PC-3 (cell line): ENCODE data around the gene TAS1R2. TPM values are rescaled to one million over a fixed set of nuclear protein-coding genes. Genes with fewer than 3 reads are reported as not detected.

ENCODE experiments used
- ATAC-seq: fragments of 200-7000 bp; cut with Tn5 transposase; 2 replicates; pipeline ENCODE4 v1.9.1; 2020; ENCODE audit warnings: mild to moderate bottlenecking, moderate library complexity
- BruUV-seq: library from RNA; stranded (reverse); fragments of 400-500 nt; replicated peaks from 2 replicates; lab custom pipeline; 2021; lab: Mats Ljungman, UMichigan
- CTCF ChIA-PET: fragments of 300-600 bp; sonication (Branson Sonifier 250); formaldehyde crosslinking; loops from one replicate; lab custom pipeline; 2022; ENCODE audit warnings: antibody characterized with exemption; lab: Charles Lee
- POLR2A ChIA-PET: fragments of 300-600 bp; sonication (Branson Sonifier 250); formaldehyde crosslinking; loops from one replicate; lab custom pipeline; 2022; ENCODE audit warnings: antibody characterized with exemption; ENCODE audit not compliant: unreplicated experiment; lab: Charles Lee
- DNase-seq: peaks from one replicate; pipeline ENCODE4 v3.0.0-alpha.2; 2015
- H2AFZ ChIP-seq: fragments of 300-600 bp; sonication (generic); 2 replicates; pipeline ENCODE4 v1.6.0; 2016; ENCODE audit warnings: antibody characterized with exemption, low read length
- H3F3A ChIP-seq: fragments of 300-600 bp; sonication (generic); one replicate; pipeline ENCODE4 v1.6.0; 2017; ENCODE audit warnings: antibody characterized with exemption, low read length, control low read depth, mild to moderate bottlenecking; ENCODE audit not compliant: unreplicated experiment
- H3K27ac ChIP-seq: fragments of 300-600 bp; sonication (generic); 2 replicates; pipeline ENCODE4 v1.5.1; 2016; ENCODE audit warnings: mild to moderate bottlenecking, low read length
- H3K27me3 ChIP-seq: fragments of 300-600 bp; sonication (generic); 2 replicates; pipeline ENCODE4 v1.6.1; 2016; ENCODE audit warnings: low read length, mixed read lengths
- H3K36me3 ChIP-seq: fragments of 300-600 bp; sonication (generic); 2 replicates; pipeline ENCODE4 v1.6.1; 2016; ENCODE audit warnings: low read depth, mixed run types, low read length, mixed read lengths
- H3K4me1 ChIP-seq: fragments of 300-600 bp; sonication (generic); 2 replicates; pipeline ENCODE4 v1.5.1; 2016; ENCODE audit warnings: low read length; ENCODE audit not compliant: insufficient read depth
- H3K4me2 ChIP-seq: fragments of 300-600 bp; sonication (generic); 2 replicates; pipeline ENCODE4 v1.6.0; 2016; ENCODE audit warnings: low read length
- H3K4me3 ChIP-seq: fragments of 300-600 bp; sonication (generic); 2 replicates; pipeline ENCODE4 v1.5.1; 2016; ENCODE audit warnings: mild to moderate bottlenecking, low read length, mixed read lengths
- H3K79me2 ChIP-seq: fragments of 300-600 bp; sonication (generic); 2 replicates; pipeline ENCODE4 v1.6.1; 2017; ENCODE audit warnings: low read length, mixed read lengths
- H3K9ac ChIP-seq: fragments of 300-600 bp; sonication (generic); 2 replicates; pipeline ENCODE4 v1.6.0; 2016; ENCODE audit warnings: mild to moderate bottlenecking, low read length
- H3K9me2 ChIP-seq: fragments of 300-600 bp; sonication (generic); replicated peaks from 2 replicates; pipeline ENCODE4 v1.6.1; 2016; ENCODE audit warnings: mixed run types, low read length, mixed read lengths
- H3K9me3 ChIP-seq: fragments of 300-600 bp; sonication (generic); 2 replicates; pipeline ENCODE4 v1.6.1; 2016; ENCODE audit warnings: low read length, mixed read lengths
- H4K20me1 ChIP-seq: fragments of 300-600 bp; sonication (generic); 2 replicates; pipeline ENCODE4 v1.6.1; 2016; ENCODE audit warnings: low read length, mixed read lengths
- CTCF ChIP-seq: fragments of 300-600 bp; sonication (generic); conservative IDR thresholded peaks from 2 replicates; pipeline ENCODE4 v1.5.1; 2017; ENCODE audit warnings: antibody characterized with exemption, low read depth, mild to moderate bottlenecking, low read length
- EZH2 ChIP-seq: fragments of 300-600 bp; sonication (generic); IDR thresholded peaks from one replicate; pipeline ENCODE4 v1.6.1; 2017; ENCODE audit warnings: antibody characterized with exemption, mild to moderate bottlenecking, low read length; ENCODE audit not compliant: unreplicated experiment
- EZH2phosphoT487 ChIP-seq: fragments of 300-600 bp; sonication (generic); IDR thresholded peaks from 2 replicates; pipeline ENCODE4 v1.6.1; 2018; ENCODE audit warnings: mild to moderate bottlenecking, antibody characterized with exemption, low read length, borderline replicate concordance
- intact Hi-C: fragments of 100-400 bp; cut with micrococcal nuclease; formaldehyde crosslinking; loops from 2 replicates; pipeline ENCODE4 v1.9.0; 2023
- total RNA-seq: library from RNA; depleted of rRNA; stranded (reverse); fragments of >200 nt; gene quantifications from 2 replicates; pipeline ENCODE4 v1.2.3, GENCODE V29; 2014

The TAS1R2 gene
- total RNA-seq, 1 experiment from 2014 or later, result not detected

- intact Hi-C loops, result loop anchor here (5.0 to 10.0 kb wide), 2 partner anchors 55 to 342 kb away; partner anchors contain the start of gene IFFO2
These were observed 43.2 kb upstream of the TAS1R2 start, which contains the start of gene ALDH4A1 for GRCh38 chr1:18902523-18903290. TSS of gene ALDH4A1 (minus strand) at chr1:18902555. CDS start at chr1:18902523, 32 bp downstream.

GRCh38 chr1:18901952-18902522 lies 42.6 kb upstream of the TAS1R2 start:
- Histone ChIP-seq H3K9me3 (no peaks in the 10 kb centered on the region), H3K9me2 (no peaks in the 10 kb centered on the region), H3F3A (peaks cover 6% of the 10 kb centered on the region), H4K20me1 (no peaks in the 10 kb centered on the region), H2AFZ (peak overlapping the region; percentile 93), H3K4me2 (peak overlapping the region; percentile 96), H3K4me3 (peak overlapping the region; percentile 96), H3K79me2 (peaks cover 4% of the 10 kb centered on the region; the same call in 1 of the 2 replicates), H3K9ac (peak overlapping the region; percentile 86), H3K27ac (peak overlapping the region; percentile 86), H3K27me3 (no peaks in the 10 kb centered on the region), H3K36me3 (peaks cover 5% of the 10 kb centered on the region; the same call in 1 of the 2 replicates), H3K4me1 (peaks cover 26% of the 10 kb centered on the region)
- peak; percentile 15 for DNase-seq
- POLR2A ChIA-PET, result no interaction called here
- CTCF ChIA-PET, result interaction anchor here (1.0 to 1.1 kb wide), 2 partner anchors 11 to 13 kb away, joined by 5 to 7 read pairs; no protein-coding TSS in a partner anchor
- peak; percentile 4 for ATAC-seq
- BruUV-seq, result no TSS peak
- TF ChIP-seq CTCF (no peak), EZH2phosphoT487 (no peak), EZH2 (no peak)
- intact Hi-C loops, result loop anchor here (5.0 to 10.0 kb wide), 2 partner anchors 55 to 343 kb away; partner anchors contain the start of gene IFFO2

More at GRCh38 chr1:18902523-18903290, 43.2 kb upstream of the TAS1R2 start, which contains the start of gene ALDH4A1:
- DNase-seq, result peak; percentile 98
- peak; percentile 95 for ATAC-seq
- BruUV-seq, result no TSS peak
- CTCF ChIA-PET, result interaction anchor here (1.0 to 1.1 kb wide), 2 partner anchors 11 to 12 kb away, joined by 5 to 7 read pairs; no protein-coding TSS in a partner anchor
- no peaks in the 10 kb centered on the region for H4K20me1 ChIP-seq
- peaks cover 26% of the 10 kb centered on the region for H3K4me1 ChIP-seq
- no peak for TF ChIP-seq CTCF
- no peak for TF ChIP-seq EZH2
- no peak for TF ChIP-seq EZH2phosphoT487
- no peaks in the 10 kb centered on the region for H3K27me3 ChIP-seq
- POLR2A ChIA-PET, result interaction anchor here (0.6 kb wide), 2 partner anchors 74 to 239 kb away, joined by 4 read pairs; no protein-coding TSS in a partner anchor
- peak within 1 kb of the TSS; percentile 96 for H3K4me3 ChIP-seq
- H3K27ac ChIP-seq, result peak within 1 kb of the TSS; percentile 86
- H3F3A ChIP-seq, result peaks cover 6% of the 10 kb centered on the region
- peak within 1 kb of the TSS; percentile 96 for H3K4me2 ChIP-seq
- H2AFZ ChIP-seq, result peak within 1 kb of the TSS; percentile 93
- H3K79me2 ChIP-seq, result peaks cover 4% of the 10 kb centered on the region; the same call in 1 of the 2 replicates
- no peaks in the 10 kb centered on the region for H3K9me3 ChIP-seq
- no peaks in the 10 kb centered on the region for H3K9me2 ChIP-seq
- H3K9ac ChIP-seq, result peak within 1 kb of the TSS; percentile 86
- peaks cover 6% of the 10 kb centered on the region; the same call in 1 of the 2 replicates for H3K36me3 ChIP-seq
